ENCODE measurements around the gene RALGDS. TPM values are rescaled to one million over a fixed set of nuclear protein-coding genes. Genes with fewer than 3 reads are reported as not detected.

RALGDS gene
- total and polyA plus RNA-seq, 2 donors: 32.0 to 53.9 TPM

DNA sequence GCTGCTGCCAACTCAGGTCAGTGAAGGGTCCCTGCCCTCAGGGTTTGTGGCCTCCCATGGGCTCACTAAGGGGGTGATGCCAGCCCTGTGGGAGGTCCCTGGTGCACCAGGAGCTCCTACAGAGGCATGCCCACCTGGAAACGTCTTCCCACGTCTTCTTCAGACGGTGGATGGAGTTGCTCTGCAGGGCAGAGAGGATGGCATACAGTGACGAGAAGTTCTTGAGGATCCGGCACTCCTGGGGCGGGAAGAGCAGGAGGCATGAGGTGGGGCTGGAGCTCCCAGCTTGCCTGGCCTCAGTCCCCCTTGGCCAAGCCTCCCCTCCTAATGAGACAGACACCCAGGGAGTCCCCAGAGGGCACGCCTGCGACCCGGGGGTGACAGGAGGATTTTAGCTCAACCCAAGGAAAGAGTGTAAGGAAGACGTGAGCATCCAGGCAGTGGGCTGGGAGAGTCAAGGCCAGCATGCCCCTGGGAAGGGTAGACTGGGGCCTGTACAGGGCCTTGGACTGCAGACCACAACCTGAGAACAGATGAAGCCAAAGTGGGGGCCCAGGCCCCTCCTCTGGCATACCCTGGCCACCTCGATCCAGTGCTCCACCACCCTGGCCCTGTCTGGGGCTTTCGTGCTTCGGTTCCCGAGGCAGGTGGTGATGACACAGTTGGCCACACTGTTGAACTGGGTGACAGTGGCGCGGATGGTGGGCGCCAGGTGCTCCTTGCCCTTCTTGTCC, 14.4 kb downstream of the RALGDS start:
- no peak for DNase-seq (ENCODE audit: extremely low spot score)
- Histone ChIP-seq H3K36me3 (ENCODE audit: insufficient read depth) (peaks cover 9% of the 10 kb centered on the region), H3K4me3 (ENCODE audit: low read depth, low read length) (no peak overlapping the region), H3K27ac (ENCODE audit: low read depth) (no peak overlapping the region), H3K4me1 (ENCODE audit: insufficient read depth) (no peaks in the 10 kb centered on the region)
- 96% methylated on average over 17 of the region's 17 CpGs for WGBS

DNA sequence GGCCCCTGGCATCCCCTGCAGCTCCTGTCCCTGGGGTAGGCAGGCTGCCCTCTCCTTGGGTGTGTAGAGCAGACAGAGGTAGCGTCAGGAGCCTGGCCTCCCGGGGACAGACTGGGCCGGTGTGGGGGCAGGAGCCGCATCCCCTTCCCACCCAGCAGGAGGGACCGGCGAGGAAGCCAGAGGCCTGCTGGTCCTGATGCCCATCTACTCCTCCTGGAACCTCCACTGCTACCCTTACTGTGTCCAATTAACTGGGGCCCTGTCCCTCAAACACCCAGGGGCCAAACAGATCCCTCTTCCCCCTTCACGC, 15.6 kb downstream of the RALGDS start:
- Histone ChIP-seq H3K4me1 (ENCODE audit: insufficient read depth) (no peaks in the 10 kb centered on the region), H3K27ac (ENCODE audit: low read depth) (no peak overlapping the region), H3K4me3 (ENCODE audit: low read depth, low read length) (no peak overlapping the region), H3K36me3 (ENCODE audit: insufficient read depth) (peaks cover 13% of the 10 kb centered on the region)
- 86% methylated on average over 7 of the region's 7 CpGs for whole genome bisulfite sequencing
- DNase-seq (ENCODE audit: extremely low spot score): no peak

DNA sequence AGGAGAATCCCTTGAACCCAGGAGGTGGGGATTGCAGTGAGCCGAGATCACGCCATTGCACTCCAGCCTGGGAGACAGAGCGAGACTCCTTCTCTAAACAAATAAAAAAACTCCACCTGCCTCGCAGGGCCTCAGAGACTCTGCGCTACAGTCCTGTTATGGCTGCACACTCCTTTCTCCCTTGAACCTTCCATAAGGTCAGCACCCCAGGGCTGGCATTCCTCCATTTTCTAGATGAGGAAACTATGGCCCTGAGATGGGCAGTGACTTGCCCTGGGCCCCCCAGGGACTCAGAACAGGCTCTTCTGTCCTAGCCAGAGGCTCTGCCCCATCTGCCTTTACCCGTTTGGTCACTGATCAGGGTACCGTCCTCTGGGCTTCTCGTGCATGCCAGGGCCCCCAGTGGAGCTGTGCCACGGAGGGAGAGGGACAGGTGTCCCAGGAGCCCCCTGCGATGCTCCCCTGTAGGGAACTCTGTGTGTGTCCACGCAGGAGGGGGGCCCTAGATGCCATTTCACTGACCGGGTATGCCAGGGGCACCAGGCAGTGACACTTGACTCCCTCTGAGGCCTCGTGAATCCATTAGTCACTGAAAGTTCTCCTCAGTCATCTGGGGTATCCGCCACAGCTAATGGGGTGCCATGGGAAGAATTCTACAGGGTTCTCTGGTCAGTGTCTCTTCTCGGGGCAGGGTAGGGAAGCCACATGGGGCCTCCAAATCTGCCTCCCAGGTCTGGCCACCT, 16.2 kb downstream of the RALGDS start:
- Histone ChIP-seq H3K36me3 (ENCODE audit: insufficient read depth) (peaks cover 13% of the 10 kb centered on the region), H3K4me3 (ENCODE audit: low read depth, low read length) (no peak overlapping the region), H3K4me1 (ENCODE audit: insufficient read depth) (no peaks in the 10 kb centered on the region), H3K27ac (ENCODE audit: low read depth) (no peak overlapping the region)
- 86% methylated on average over 15 of the region's 15 CpGs for WGBS
- DNase-seq (ENCODE audit: extremely low spot score): no peak

DNA sequence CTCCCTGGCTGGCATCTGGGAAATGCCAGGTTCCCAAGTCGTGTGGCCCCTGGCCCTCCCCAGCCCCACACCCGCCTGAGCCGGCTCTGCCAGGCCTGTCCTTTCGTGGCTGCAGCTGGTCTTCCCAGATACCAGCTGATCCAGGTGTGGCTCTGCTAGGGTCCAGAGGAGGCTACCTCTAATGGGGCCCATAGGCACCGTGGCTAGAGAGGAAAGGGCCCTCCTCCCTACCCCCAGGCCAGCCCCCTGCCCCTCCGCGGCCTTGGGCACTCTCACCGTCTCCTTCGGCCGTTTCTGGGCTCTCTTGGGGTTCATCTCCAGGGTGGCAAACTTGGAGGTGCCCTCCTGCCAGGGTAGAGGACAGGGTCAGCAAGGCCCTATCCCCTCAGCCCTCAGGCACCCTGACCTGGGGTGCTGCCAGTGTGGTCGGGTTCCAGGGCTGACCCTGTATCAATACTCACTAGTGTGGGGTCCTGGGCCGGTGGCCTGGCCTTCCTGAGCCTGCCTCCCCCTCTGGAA, 17.0 kb downstream of the RALGDS start:
- no peak for DNase-seq (ENCODE audit: extremely low spot score)
- WGBS: 89% methylated on average over 12 of the region's 12 CpGs
- Histone ChIP-seq H3K36me3 (ENCODE audit: insufficient read depth) (peaks cover 13% of the 10 kb centered on the region), H3K4me3 (ENCODE audit: low read depth, low read length) (no peak overlapping the region), H3K27ac (ENCODE audit: low read depth) (no peak overlapping the region), H3K4me1 (ENCODE audit: insufficient read depth) (no peaks in the 10 kb centered on the region)

DNA sequence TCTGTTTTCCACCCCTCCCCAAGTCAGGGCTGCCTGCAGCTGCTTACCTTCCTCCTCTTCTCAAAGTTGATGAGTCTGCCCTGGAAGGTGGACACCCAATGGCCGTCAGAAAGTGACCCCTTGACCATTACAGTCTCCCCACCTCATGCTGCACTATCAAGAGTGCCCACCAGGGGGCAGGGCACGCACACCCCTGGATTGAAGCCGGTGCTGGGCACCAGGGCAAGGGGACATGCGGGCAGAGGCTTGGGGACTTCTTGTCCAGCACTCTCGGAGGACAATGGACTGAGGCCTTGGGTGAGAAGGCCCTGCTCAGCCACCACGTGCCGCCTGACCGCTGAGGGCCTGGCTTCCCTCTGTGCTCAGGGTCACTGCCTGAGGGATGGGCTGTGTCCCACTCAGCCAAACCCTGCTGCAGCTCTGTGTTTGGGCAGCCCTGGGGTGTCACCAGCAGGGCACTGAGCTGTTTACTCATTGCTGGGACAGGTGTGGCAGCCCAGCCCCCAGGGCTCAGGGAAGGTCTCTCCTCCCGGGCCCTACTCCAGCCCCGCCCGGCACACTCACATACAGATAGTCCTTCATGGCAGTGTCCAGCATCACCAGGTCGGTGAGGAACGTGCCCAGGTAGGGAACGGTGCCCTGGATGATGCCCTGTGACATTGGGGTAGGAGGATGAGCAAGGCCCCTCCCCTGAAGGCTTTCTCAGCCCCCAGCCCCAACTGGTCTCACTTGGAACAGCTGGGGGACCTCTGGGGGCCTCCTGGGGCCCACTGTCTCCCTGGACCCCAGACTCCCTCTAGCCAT, 17.7 kb downstream of the RALGDS start:
- Histone ChIP-seq H3K27ac (ENCODE audit: low read depth) (no peak overlapping the region), H3K36me3 (ENCODE audit: insufficient read depth) (peaks cover 13% of the 10 kb centered on the region), H3K4me1 (ENCODE audit: insufficient read depth) (no peaks in the 10 kb centered on the region), H3K4me3 (ENCODE audit: low read depth, low read length) (no peak overlapping the region)
- DNase-seq (ENCODE audit: extremely low spot score): no peak
- 50% methylated on average over 14 of the region's 14 CpGs for WGBS

DNA sequence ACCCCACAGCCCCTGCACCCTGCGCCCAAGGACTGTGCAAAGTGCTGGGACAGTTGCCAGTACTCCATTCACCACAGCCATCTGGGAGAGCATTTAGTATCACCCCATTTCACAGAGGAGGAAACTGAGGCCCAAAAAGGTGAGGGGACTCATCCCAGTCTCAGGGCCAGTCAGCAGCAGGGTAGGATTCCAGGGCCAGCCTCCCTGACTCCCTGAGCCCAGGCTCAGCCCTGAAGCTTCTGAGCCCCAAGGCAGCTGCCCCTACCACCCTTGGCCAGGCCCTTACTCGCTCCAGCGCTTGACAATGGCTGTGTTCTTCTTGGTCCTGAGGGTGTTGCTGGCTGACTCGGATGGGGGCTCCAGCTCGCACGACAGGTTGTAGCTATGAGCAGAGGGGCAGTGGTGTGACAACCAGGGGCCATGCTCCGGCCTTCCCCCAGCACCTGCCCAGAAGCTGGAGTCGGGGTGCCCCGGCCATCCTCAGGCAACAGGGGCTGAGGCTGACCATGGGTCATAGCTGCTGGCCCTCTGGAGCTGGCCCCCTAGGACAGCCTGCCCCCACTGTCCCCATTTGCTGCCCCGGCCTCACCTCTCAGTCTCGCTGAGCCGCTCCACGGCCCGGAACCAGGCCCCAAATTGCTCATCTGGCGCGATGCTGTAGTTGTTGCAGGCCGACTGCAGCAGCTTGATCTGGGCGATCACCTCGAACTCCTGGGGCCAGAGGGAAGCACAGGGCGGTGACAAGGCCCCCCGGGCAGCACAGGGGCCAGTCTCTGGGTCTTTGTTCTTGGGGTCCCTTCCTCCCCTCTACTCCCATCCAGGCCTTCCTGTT, 18.6 kb downstream of the RALGDS start:
- WGBS: 93% methylated on average over 21 of the region's 21 CpGs
- no peak overlapping the region for H3K27ac ChIP-seq (ENCODE audit: low read depth)
- H3K36me3 ChIP-seq (ENCODE audit: insufficient read depth): peaks cover 18% of the 10 kb centered on the region
- no peaks in the 10 kb centered on the region for H3K4me1 ChIP-seq (ENCODE audit: insufficient read depth)
- H3K4me3 ChIP-seq (ENCODE audit: low read depth, low read length): no peak overlapping the region
- no peak for DNase-seq (ENCODE audit: extremely low spot score)

DNA sequence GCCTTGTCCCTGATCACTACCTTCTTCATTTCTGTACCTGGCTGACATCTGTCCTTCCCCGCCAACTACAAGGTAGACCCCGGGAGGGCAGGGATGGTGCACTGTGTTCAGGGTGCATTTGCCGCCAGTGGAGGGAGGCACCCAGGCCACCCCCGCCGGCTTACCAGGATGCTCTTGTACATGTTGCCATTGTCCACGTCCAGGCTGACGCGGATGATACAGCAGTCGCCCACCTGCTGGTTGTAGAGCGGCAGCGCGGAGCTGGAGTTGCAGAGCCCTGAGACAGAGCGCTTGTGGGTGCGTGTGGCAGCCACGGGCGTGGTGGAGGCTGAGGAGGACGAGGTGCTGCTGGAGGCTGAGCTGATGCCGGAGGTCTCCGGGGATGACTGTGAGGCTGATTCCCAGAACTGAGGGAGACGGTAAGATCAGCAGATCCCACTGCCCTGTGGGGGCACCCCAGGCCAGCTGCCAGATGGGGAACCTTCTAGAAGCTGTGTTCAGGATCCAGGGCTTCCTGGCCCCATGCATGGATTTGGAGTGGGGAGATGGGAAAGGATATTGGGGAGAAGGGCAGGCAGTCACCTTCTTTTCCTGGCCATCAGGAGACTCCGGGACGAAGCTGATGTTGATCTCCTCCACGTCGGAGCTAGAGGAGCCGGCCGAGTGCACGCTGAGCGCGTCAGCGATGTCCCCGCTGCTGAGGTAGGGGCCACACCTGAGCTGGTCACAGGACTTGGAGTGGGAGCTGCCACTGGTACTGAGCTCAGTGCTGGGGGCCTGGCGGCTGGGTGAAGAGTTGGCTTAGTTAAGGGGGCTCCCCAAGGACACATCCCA, 19.5 kb downstream of the RALGDS start:
- no peaks in the 10 kb centered on the region for H3K4me1 ChIP-seq (ENCODE audit: insufficient read depth)
- H3K36me3 ChIP-seq (ENCODE audit: insufficient read depth): peaks cover 17% of the 10 kb centered on the region
- no peak overlapping the region for H3K27ac ChIP-seq (ENCODE audit: low read depth)
- no peak overlapping the region for H3K4me3 ChIP-seq (ENCODE audit: low read depth, low read length)
- WGBS: 96% methylated on average over 32 of the region's 32 CpGs
- DNase-seq (ENCODE audit: extremely low spot score): no peak

DNA sequence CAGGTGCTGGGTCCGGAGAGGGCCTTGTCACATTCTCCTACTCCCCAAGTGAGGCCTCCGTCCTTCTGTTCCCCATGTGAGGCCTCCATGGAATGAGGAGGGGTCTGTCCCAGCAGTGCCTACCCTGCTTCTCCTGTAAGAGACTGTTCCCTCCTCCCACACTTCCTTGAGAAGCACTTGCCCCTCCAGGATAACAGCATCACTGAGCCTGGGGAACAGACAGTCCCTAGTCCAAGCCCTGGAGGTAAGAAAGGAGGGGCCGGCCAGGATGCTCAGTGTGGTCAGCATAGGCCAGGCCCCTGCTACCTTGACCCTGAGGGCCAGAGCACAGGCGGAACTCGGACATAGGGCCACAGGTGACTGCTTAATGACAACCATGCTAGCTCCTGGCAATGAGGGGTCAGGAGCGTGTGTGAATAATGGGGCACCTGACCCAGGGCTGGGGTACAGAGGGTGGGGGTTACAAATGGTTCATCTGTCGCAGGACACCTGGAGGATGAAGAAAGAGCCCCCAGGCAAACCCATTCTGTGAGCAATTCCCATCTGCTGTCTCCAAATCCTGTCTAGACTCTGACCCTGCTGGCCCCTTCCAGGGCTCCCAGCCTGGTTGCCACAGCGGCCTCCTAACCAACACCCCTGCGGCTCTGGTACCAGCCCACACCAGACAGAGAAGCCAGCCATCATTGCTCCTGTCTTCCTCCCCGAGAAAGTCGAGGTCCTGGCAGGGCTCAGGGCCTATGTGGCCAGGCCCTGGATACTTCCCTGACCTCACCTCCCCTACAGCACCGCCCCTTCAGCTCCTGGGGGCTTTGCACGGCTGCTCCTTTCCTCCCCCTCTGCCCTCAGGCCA, 20.3 kb downstream of the RALGDS start:
- no peak overlapping the region for H3K27ac ChIP-seq (ENCODE audit: low read depth)
- WGBS: 93% methylated on average over 13 of the region's 13 CpGs
- peaks cover 12% of the 10 kb centered on the region for H3K36me3 ChIP-seq (ENCODE audit: insufficient read depth)
- no peak for DNase-seq (ENCODE audit: extremely low spot score)
- no peak overlapping the region for H3K4me3 ChIP-seq (ENCODE audit: low read depth, low read length)
- no peaks in the 10 kb centered on the region for H3K4me1 ChIP-seq (ENCODE audit: insufficient read depth)

DNA sequence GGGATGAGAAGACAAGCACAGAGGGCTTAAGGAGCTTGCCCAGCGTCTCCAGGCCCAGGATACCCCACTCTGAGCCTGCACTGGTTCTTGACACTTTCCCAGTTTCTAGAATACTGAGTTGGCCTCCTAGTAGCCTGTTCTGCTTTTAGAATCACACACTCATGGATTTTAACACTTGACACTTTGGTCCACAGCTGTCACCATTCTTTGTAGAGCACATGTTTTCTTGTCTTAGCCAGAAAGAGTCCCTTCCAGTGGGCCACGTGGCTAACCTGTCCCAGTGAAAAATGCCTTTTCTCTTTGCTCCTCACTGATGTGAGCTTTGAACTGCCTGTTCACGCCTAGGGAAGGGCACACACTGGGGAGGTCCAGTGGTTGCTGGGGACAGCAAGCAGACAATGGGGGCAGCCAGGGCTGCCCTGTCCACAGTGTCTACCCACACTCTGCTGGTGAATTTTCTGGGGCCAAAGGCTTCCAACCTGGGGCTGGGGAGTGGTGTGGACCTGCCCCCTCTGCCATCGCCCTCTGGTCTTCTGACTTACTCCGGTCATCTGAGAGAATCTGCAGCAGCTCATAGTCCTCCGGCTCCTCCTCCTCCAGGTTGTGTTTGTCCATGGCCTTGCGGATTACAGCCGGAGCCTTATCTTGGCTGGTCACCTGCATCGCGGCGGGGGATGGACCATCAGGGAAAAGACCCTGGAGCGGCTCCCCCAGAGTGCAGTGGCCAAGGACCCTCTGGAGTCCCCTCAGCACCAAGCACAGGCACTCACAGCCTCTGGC, 21.1 kb downstream of the RALGDS start:
- peaks cover 12% of the 10 kb centered on the region for H3K36me3 ChIP-seq (ENCODE audit: insufficient read depth)
- no peak overlapping the region for H3K4me3 ChIP-seq (ENCODE audit: low read depth, low read length)
- no peak overlapping the region for H3K27ac ChIP-seq (ENCODE audit: low read depth)
- DNase-seq (ENCODE audit: extremely low spot score): no peak
- no peaks in the 10 kb centered on the region for H3K4me1 ChIP-seq (ENCODE audit: insufficient read depth)
- WGBS: 94% methylated on average over 12 of the region's 12 CpGs

DNA sequence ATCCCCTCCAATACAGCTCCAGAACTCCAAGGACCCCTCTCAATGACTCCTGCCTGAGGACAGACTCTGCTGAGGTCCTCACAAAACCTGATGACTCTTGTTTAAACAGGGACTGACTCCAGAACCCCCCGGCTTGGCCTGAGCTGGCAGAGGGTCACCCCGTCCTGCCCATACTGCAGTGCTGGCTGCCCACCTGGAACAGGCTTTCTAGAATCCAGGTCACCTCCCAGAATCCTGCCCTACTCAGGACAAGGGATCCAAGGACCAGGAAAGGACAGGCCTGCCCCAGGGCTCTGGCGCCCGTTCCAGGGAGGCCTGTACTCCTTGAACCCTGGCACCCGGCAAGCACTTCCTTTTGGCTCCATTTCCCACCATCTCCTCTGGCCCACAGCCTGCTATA, 22.2 kb downstream of the RALGDS start:
- H3K36me3 ChIP-seq (ENCODE audit: insufficient read depth): peaks cover 12% of the 10 kb centered on the region
- no peak for DNase-seq (ENCODE audit: extremely low spot score)
- 95% methylated on average over 5 of the region's 5 CpGs for WGBS

DNA sequence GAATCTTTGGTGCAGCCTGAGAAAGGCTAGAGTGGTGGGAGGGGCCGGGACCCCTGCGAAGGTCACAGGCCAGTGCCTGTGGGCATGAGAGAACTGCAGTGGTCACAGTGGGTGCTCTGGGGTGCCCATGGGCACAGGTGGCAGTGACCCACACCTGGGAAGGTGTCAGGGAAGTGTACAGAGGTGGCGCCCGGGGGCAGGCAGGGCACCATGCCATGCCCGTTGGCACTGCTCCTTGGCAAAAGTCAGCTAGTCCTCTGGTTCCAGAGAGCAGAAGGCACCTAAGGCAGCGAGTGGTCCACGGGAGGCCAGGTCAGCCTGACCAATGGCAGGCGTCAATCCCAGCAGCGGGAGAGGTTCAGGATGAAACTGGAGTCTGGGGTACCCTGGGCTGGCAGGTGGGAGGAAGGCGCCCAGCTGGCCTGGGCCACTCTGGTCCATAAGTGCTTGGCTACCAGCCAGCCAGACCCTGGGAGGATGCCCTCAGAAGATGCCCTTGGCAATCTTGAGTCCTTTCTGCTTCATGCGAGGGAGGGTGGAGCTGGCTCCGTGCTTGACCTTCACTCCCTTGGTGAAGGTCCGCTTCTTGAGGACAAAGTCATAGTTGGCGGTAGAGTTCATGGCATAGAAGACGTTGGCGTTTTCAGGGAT, 22.8 kb downstream of the RALGDS start:
- DNase-seq (ENCODE audit: extremely low spot score): no peak
- Histone ChIP-seq H3K4me1 (ENCODE audit: insufficient read depth) (no peaks in the 10 kb centered on the region), H3K36me3 (ENCODE audit: insufficient read depth) (peaks cover 12% of the 10 kb centered on the region), H3K4me3 (ENCODE audit: low read depth, low read length) (no peak overlapping the region), H3K27ac (ENCODE audit: low read depth) (no peak overlapping the region)
- 97% methylated on average over 16 of the region's 16 CpGs for WGBS

More for the DNA sequence above, 22.2 kb downstream of the RALGDS start:
- H3K4me1 ChIP-seq (ENCODE audit: insufficient read depth): no peaks in the 10 kb centered on the region
- no peak overlapping the region for H3K4me3 ChIP-seq (ENCODE audit: low read depth, low read length)
- H3K27ac ChIP-seq (ENCODE audit: low read depth): no peak overlapping the region

Data from urinary bladder (tissue), 4 donors.